HepG2 (cell line): ENCODE results near the gene VKORC1L1. TPM values are rescaled to one million over a fixed set of nuclear protein-coding genes. Genes with fewer than 3 reads are reported as not detected.

Experiments used
- ATAC-seq: fragments of 200-7000 bp; cut with Tn5 transposase; 3 replicates; pipeline ENCODE4 v1.9.1; 2020; ENCODE audit warnings: mild to moderate bottlenecking, moderate library complexity
- BruUV-seq: library from RNA; stranded (reverse); fragments of 400-500 nt; replicated peaks from 2 replicates; lab custom pipeline; 2021; lab: Mats Ljungman, UMichigan
- CTCF ChIA-PET: fragments of 300-600 bp; formaldehyde crosslinking; extraction: SDS; loops from one replicate; lab custom pipeline; 2021; ENCODE audit warnings: low total read pairs, inconsistent platforms, low intra/inter-chr PET ratio; lab: Yijun Ruan, JAX
- POLR2A ChIA-PET: fragments of 350-600 bp; sonication (Branson Sonifier 250); formaldehyde crosslinking; loops from one replicate; lab custom pipeline; 2020; ENCODE audit warnings: antibody characterized with exemption, inconsistent platforms; lab: Yijun Ruan, JAX
- DNase-seq: peaks from one replicate; pipeline ENCODE4 v3.0.0-alpha.2; 2015; ENCODE audit warnings: low spot score
- FAIRE-seq: peaks from 3 replicates; lab custom pipeline; 2011; peaks lifted over from hg19 to GRCh38; lab: Jason Lieb, UNC
- H2AFZ ChIP-seq: one replicate; pipeline ENCODE4 v1.6.1; 2011; ENCODE audit warnings: low read length, inconsistent platforms
- H3K27ac ChIP-seq: fragments of 300-600 bp; 3 replicates; pipeline ENCODE4 v1.8.0; 2011; ENCODE audit warnings: mixed run types, mild to moderate bottlenecking, mixed read lengths, low read length, inconsistent platforms; ENCODE audit not compliant: insufficient read depth; ENCODE audit errors: extremely low read length
- H3K27me3 ChIP-seq, 2 experiments: fragments of 200-600 bp in 1 of 2; 2 replicates in 1 of 2; 3 replicates in 1 of 2; pipeline versions ENCODE4 v1.6.0 to v1.8.0; 2011; ENCODE audit warnings: low read length in 2 of 2, mild to moderate bottlenecking in 2 of 2, moderate library complexity in 2 of 2, inconsistent platforms in 1 of 2; ENCODE audit not compliant: insufficient read depth in 2 of 2, control insufficient read depth in 1 of 2
- H3K36me3 ChIP-seq, 2 experiments: fragments of 200-600 bp in 1 of 2; replicated peaks in 1 of 2; 2 replicates in 1 of 2; 3 replicates in 1 of 2; pipeline versions ENCODE4 v1.5.1 to v1.8.0; 2011; ENCODE audit warnings: low read length in 2 of 2, inconsistent platforms in 1 of 2; ENCODE audit not compliant: insufficient read depth in 2 of 2, control insufficient read depth in 1 of 2
- H3K4me1 ChIP-seq: 2 replicates; pipeline ENCODE4 v1.5.1; 2012; ENCODE audit warnings: low read length, inconsistent platforms; ENCODE audit not compliant: insufficient read depth
- H3K4me2 ChIP-seq: 2 replicates; pipeline ENCODE4 v1.6.0; 2011; ENCODE audit warnings: low read depth, low read length, inconsistent platforms
- H3K4me3 ChIP-seq, 3 experiments: fragments of 200-600 bp in 1 of 3; sonication (generic), shearing (Covaris generic) in 1 of 3; replicated peaks in 1 of 3; 2 replicates each; pipeline ENCODE4 v1.5.1; 2011 to 2016; ENCODE audit warnings: low read length in 3 of 3, inconsistent platforms in 2 of 3, low read depth in 2 of 3, mild to moderate bottlenecking in 2 of 3, control low read depth in 1 of 3, mixed read lengths in 1 of 3; ENCODE audit not compliant: insufficient read depth in 1 of 3
- H3K79me2 ChIP-seq: one replicate; pipeline ENCODE4 v1.6.1; 2011; ENCODE audit warnings: low read length, inconsistent platforms; ENCODE audit not compliant: insufficient read depth
- H3K9ac ChIP-seq: 2 replicates; pipeline ENCODE4 v1.6.0; 2011; ENCODE audit warnings: mild to moderate bottlenecking, low read depth, low read length, inconsistent platforms; ENCODE audit not compliant: insufficient read depth
- H3K9me3 ChIP-seq: 2 replicates; pipeline ENCODE4 v1.5.1; 2012; ENCODE audit warnings: mild to moderate bottlenecking, low read length
- H4K20me1 ChIP-seq: 2 replicates; pipeline ENCODE4 v1.6.0; 2011; ENCODE audit warnings: inconsistent platforms, mild to moderate bottlenecking, low read length, moderate library complexity; ENCODE audit not compliant: insufficient read depth
- AFF4 ChIP-seq: sonication (generic); formaldehyde crosslinking; IDR thresholded peaks from 2 replicates; pipeline ENCODE4 v1.4.0; 2020; ENCODE audit warnings: missing genetic modification reagents
- BRD4 ChIP-seq: sonication (generic); formaldehyde crosslinking; IDR thresholded peaks from 2 replicates; pipeline ENCODE4 v1.4.0; 2020; ENCODE audit warnings: missing genetic modification reagents
- CHD4 ChIP-seq: fragments of 200-600 bp; sonication (generic); IDR thresholded peaks from 2 replicates; pipeline ENCODE4 v1.7.0; 2017; ENCODE audit warnings: mild to moderate bottlenecking, low read length, borderline replicate concordance
- ELF4 ChIP-seq: sonication (generic); formaldehyde crosslinking; IDR thresholded peaks from 2 replicates; pipeline ENCODE4 v1.5.0; 2020; ENCODE audit warnings: missing genetic modification reagents, mild to moderate bottlenecking, moderate library complexity, borderline replicate concordance
- HNF4A ChIP-seq: sonication (generic); formaldehyde crosslinking; IDR thresholded peaks from 2 replicates; pipeline ENCODE4 v1.4.0; 2020; ENCODE audit warnings: missing genetic modification reagents
- JUND ChIP-seq: sonication (generic); formaldehyde crosslinking; IDR thresholded peaks from 2 replicates; pipeline ENCODE4 v1.8.0; 2022; ENCODE audit warnings: mild to moderate bottlenecking, missing genetic modification reagents
- MYC ChIP-seq: sonication (generic); formaldehyde crosslinking; IDR thresholded peaks from 2 replicates; pipeline ENCODE4 v1.9.0; 2021; ENCODE audit warnings: missing genetic modification reagents, borderline replicate concordance
- NR2C2 ChIP-seq: sonication (generic); formaldehyde crosslinking; IDR thresholded peaks from 2 replicates; pipeline ENCODE4 v1.4.0; 2020; ENCODE audit warnings: missing genetic modification reagents, mild to moderate bottlenecking, moderate library complexity, borderline replicate concordance
- POLR2AphosphoS2 ChIP-seq: IDR thresholded peaks from 2 replicates; pipeline ENCODE4 v1.6.1; 2011; ENCODE audit warnings: low read depth, low read length, improper control_type of control experiment
- SIX1 ChIP-seq: sonication (generic); formaldehyde crosslinking; IDR thresholded peaks from 2 replicates; pipeline ENCODE4 v1.4.0; 2020; ENCODE audit warnings: missing genetic modification reagents, borderline replicate concordance
- SNAI1 ChIP-seq: sonication (generic); formaldehyde crosslinking; IDR thresholded peaks from 2 replicates; pipeline ENCODE4 v1.5.0; 2020; ENCODE audit warnings: mild to moderate bottlenecking, missing genetic modification reagents, borderline replicate concordance
- SOX13 ChIP-seq, 3 experiments: fragments of 450-650 bp in 1 of 3; sonication (generic) in 1 of 3; formaldehyde crosslinking in 1 of 3; IDR thresholded peaks in 2 of 3; conservative IDR thresholded peaks in 1 of 3; 2 replicates each; pipeline versions ENCODE4 v1.5.0 to v1.6.1; 2016 to 2020; ENCODE audit warnings: antibody characterized with exemption in 1 of 3, mild to moderate bottlenecking in 1 of 3, missing compliant biosample characterization in 1 of 3, missing genetic modification reagents in 1 of 3, moderate library complexity in 1 of 3
- TFAP4 ChIP-seq: sonication (generic); IDR thresholded peaks from 2 replicates; pipeline ENCODE4 v1.6.1; 2016; ENCODE audit warnings: low read depth, borderline replicate concordance
- TFDP2 ChIP-seq: sonication (generic); formaldehyde crosslinking; IDR thresholded peaks from 2 replicates; pipeline ENCODE4 v1.4.0; 2020; ENCODE audit warnings: missing genetic modification reagents
- ZFP41 ChIP-seq: sonication (generic); formaldehyde crosslinking; IDR thresholded peaks from 2 replicates; pipeline ENCODE4 v1.4.0; 2020; ENCODE audit warnings: mild to moderate bottlenecking, missing genetic modification reagents, borderline replicate concordance
- ZFP82 ChIP-seq: sonication (generic); formaldehyde crosslinking; IDR thresholded peaks from 2 replicates; pipeline ENCODE4 v1.5.1; 2020; ENCODE audit warnings: mild to moderate bottlenecking, missing genetic modification reagents, borderline replicate concordance
- ZFYVE20 ChIP-seq: sonication (generic); formaldehyde crosslinking; IDR thresholded peaks from 2 replicates; pipeline ENCODE4 v1.8.0; 2023; ENCODE audit warnings: low read depth, mild to moderate bottlenecking, moderate library complexity, missing genetic modification reagents, borderline replicate concordance
- ZNF570 ChIP-seq: sonication (generic); formaldehyde crosslinking; IDR thresholded peaks from 2 replicates; pipeline ENCODE4 v1.4.0; 2020; ENCODE audit warnings: mild to moderate bottlenecking, missing genetic modification reagents, borderline replicate concordance
- ZNF672 ChIP-seq: sonication (generic); formaldehyde crosslinking; IDR thresholded peaks from 2 replicates; pipeline ENCODE4 v1.8.1; 2022; ENCODE audit warnings: missing genetic modification reagents
- WGBS: methylation state at CpG from one replicate; pipeline ENCODE4 v1.1.6; 2017; ENCODE audit warnings: low lambda C conversion rate; 5-methylcytosine and 5-hydroxymethylcytosine counted together
- in situ Hi-C: cut with HindIII; loops from 2 replicates; pipeline ENCODE4 v1.10.0; 2017; ENCODE audit warnings: low pct_unique_long_range_greater_than_20kb; ENCODE audit not compliant: extremely low pct_ligation_motif_present
- intact Hi-C: fragments of 100-400 bp; cut with micrococcal nuclease; formaldehyde crosslinking; loops from one replicate; pipeline ENCODE4 v1.10.0; 2022; ENCODE audit not compliant: unreplicated experiment
- polyA plus RNA-seq, 8 experiments: library from polyadenylated mRNA; depleted of rRNA in 3 of 8; stranded (reverse) in 7 of 8; unstranded in 1 of 8; fragments of >200 nt; fragmentation: Illumina TruSeq in 4 of 8; extraction: Trizol in 4 of 8; gene quantifications; 2 replicates each; pipeline versions ENCODE4 v1.2.1 to v1.2.3, GENCODE V29; 2011 to 2016; ENCODE audit warnings: low read depth in 4 of 8, missing spikeins in 1 of 8, mixed read lengths in 1 of 8; ENCODE audit not compliant: insufficient read depth in 1 of 8
- total RNA-seq, 5 experiments: library from RNA; depleted of rRNA; stranded (reverse); fragments of >200 nt; fragmentation: Illumina TruSeq; extraction: Trizol; gene quantifications; 2 replicates each; pipeline ENCODE4 v1.2.3, GENCODE V29; 2016; ENCODE audit warnings: low read depth in 1 of 5

VKORC1L1 gene
- total and polyA plus RNA-seq, 2 of the 13 experiments (the other 11 are each of a cell fraction or from before 2014, with no cell fraction given): 13.9 to 16.5 TPM

- TF ChIP-seq ZFP82 (CRISPR knock-in tag): no peak
- TF ChIP-seq ZNF570 (CRISPR knock-in tag): no peak
- no peak for TF ChIP-seq SNAI1 (CRISPR knock-in tag)
- TF ChIP-seq TFAP4: no peak
- TF ChIP-seq POLR2AphosphoS2: no peak
- no peak for TF ChIP-seq SIX1 (CRISPR knock-in tag)
- TF ChIP-seq JUND (CRISPR knock-in tag): no peak
Observed at GRCh38 chr7:65971021-65971420, 98.1 kb downstream of the VKORC1L1 start (continued).

GRCh38 chr7:65972976-65973375 lies 100.1 kb downstream of the VKORC1L1 start:
- Histone ChIP-seq H2AFZ (no peak overlapping the region), H3K4me3 (no peak overlapping the region), H3K27me3 (no peaks in the 10 kb centered on the region), H3K27ac (no peak overlapping the region), H3K4me2 (no peak overlapping the region), H3K4me1 (no peaks in the 10 kb centered on the region), H3K79me2 (no peaks in the 10 kb centered on the region), H3K9me3 (no peaks in the 10 kb centered on the region), H4K20me1 (no peaks in the 10 kb centered on the region), H3K36me3 (peaks cover 18 to 42% of the 10 kb centered on the region in 2 experiments; a peak in 4 of 5 replicates), H3K9ac (no peak overlapping the region)
- ChIA-PET POLR2A (no interaction called here), CTCF (no interaction called here)
- DNase-seq (no peak), ATAC-seq (no peak), FAIRE-seq (no peak)
- in situ Hi-C loops (no loop called here), intact Hi-C loops (no loop called here)
- no TSS peak for BruUV-seq
- WGBS: 100% methylated on average over 7 of the region's 13 CpGs
- TF ChIP-seq ELF4 (no peak), AFF4 (CRISPR knock-in tag) (no peak), HNF4A (CRISPR knock-in tag) (no peak), BRD4 (CRISPR knock-in tag) (no peak), SOX13 (IDR thresholded peaks at IDR 0.05) (no peak), SOX13 (CRISPR knock-in tag; conservative IDR thresholded peaks at IDR 0.05 in 1 of 2, IDR thresholded peaks at IDR 0.05 in 1 of 2) (no peak), ZNF672 (CRISPR knock-in tag) (no peak), ZFYVE20 (CRISPR knock-in tag) (no peak), NR2C2 (CRISPR knock-in tag) (no peak), MYC (no peak), ZFP41 (CRISPR knock-in tag) (no peak), CHD4 (no peak), TFDP2 (no peak)
